GM10847 (cell line): ENCODE measurements around the gene SECISBP2.

Source experiments
- POLR2A ChIP-seq: IDR thresholded peaks from 2 replicates; pipeline ENCODE4 v1.6.1; 2011; ENCODE audit not compliant: insufficient read length; ENCODE audit errors: extremely low read depth

SECISBP2 gene

GRCh38 chr9:89304834-89305188 is 13.5 kb upstream of the SECISBP2 start:
- TF ChIP-seq POLR2A = no peak

GRCh38 chr9:89305868-89306267 is 12.4 kb upstream of the SECISBP2 start:
- no peak for TF ChIP-seq POLR2A

GRCh38 chr9:89309166-89309565 is 9.1 kb upstream of the SECISBP2 start:
- TF ChIP-seq POLR2A = no peak

DNA sequence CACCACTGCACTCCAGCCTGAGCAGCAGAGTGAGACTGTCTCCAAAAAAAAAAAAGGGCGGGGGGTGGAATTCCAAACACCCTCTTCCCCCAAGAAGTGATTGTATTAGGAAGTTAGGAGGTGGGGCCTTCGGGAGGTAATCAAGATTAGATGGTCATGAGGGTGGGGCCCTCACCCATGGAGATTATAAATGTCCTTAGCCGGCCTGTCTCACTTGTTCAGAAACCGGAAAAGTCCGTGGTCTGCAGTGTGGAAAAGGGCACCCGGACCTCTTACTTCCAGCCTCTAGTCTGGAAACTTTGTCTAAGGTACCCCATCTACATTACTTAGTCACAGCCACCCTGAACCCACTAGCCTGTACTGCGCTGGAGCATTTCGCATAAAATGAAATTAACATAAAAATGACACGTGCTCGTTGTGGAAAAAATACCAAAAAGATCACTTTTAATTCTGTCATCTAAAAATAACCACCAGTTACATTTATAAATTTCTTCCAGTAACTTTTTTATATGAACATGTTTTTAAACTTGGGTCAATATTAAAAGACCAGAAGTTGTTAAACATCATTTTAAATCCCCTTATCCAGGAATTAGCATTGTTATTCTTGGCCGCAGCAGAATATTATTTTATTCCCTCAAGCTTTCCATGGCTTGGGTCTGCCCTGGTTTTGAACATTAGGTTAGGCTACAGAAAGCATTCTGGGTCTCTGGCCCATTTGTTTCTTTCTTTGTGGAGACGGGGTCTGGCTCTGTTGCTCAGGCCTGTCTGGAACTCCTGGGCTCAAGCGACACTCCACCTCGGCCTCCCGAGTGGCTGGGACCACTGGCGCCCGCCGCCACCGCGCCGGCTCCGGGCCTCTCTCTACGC is 8.5 kb upstream of the SECISBP2 start:
- no peak for TF ChIP-seq POLR2A

DNA sequence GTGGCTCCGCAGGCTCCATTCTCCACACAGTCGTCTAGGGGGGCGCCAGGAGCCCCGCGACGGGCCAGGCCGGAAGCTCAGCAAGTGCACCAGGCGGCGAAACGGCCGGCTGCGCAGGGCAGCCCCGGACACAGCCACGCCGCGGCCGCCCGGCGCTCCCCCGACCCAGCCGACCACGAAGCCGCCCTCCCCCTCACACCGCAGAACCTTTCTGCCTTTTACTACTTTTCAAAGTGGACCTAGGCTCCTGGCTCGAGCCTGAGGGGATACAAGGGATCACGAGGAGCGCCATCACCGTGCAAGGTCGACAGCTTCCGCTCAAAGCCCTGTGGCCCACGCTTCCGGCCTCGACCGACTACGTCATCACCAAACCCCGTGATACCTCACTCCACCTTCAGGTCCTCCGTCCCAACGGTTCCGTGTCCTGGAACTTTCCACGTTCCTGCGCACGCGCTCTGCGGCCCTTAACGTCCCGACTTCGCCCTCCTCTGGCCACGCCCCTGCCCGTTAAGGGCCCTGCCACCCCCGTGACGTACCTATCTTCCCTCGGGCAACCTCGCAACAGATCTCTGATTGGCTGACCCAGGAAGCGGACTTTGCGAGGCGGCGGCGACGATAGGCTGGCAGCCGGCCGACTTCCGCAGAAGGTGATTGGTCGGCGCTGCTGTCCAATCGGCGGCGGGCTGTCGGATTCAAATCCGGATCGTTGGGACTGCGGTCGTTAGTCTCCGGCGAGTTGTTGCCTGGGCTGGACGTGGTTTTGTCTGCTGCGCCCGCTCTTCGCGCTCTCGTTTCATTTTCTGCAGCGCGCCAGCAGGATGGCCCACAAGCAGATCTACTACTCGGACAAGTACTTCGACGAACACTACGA is 7.6 kb upstream of the SECISBP2 start, which contains the start of gene CKS2:
Gene CKS2 (plus strand): TSS at position 721 of the 871 bp plus-strand sequence. CDS start 98 bp downstream, at position 819.
- peak; percentile 99 for TF ChIP-seq POLR2A

- no peak for TF ChIP-seq POLR2A
Observed at GRCh38 chr9:89311346-89312221, 6.7 kb upstream of the SECISBP2 start.

DNA sequence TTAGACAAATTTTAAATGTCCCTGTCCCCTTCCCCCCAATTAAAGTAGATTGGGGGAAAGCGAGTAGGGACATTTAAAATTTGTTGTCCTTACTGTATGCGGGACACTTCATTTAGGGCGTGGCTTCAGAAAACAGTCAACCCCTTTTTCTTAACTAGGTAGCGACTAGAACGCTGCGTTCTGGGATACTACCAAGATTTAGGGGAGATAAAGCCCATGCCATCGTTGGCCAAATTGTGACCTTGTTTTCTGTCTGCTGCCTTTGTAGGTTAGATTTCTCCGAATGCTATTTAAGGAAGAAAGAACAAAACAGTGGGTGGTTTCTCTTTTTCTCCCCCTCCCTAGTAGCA is 6.1 kb upstream of the SECISBP2 start:
- no peak for TF ChIP-seq POLR2A

DNA sequence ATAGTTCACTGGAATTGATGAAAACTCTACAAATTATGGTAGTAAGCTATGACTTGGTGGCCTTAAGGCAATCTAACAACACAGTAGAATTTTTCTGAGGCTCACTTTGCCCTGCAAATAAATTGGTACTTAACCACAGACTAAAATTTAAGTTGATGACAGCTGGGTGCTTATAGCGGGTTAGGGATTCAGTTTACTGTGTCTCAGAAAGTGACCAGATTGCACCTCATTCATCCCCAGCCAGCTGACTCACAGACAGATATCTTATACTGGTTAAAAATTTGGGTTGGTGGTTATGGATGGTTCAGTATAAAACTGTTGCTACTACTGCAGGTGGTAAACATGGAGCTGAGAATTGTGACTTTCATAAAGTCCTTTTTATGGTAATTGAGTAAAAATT is 4.5 kb upstream of the SECISBP2 start:
- TF ChIP-seq POLR2A = no peak

GRCh38 chr9:89314955-89315354 is 3.3 kb upstream of the SECISBP2 start:
- no peak for TF ChIP-seq POLR2A

DNA sequence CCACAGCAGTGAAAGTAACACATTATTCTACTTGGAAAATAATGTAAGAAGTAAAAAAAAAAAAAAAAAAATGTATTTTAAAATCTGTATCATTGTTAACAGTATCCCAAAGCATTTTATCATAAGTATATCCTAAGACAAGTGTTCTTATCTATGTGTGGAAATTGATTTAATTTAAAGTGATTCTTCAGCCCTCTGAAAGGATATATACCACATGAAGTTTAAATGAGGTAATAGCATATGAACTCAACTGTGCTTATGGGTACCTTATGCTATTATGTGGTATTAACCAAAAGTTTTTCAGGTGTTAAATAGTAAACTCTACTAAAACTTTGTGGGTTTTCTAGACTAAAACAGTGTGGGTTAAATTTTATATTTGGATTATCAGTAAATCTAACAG is 2.8 kb upstream of the SECISBP2 start:
- TF ChIP-seq POLR2A = no peak

- no peak for TF ChIP-seq POLR2A
Observed at GRCh38 chr9:89317282-89317681, 1.0 kb upstream of the SECISBP2 start.

GRCh38 chr9:89319015-89319905 is 960 bp downstream of the SECISBP2 start:
- TF ChIP-seq POLR2A = no peak

DNA sequence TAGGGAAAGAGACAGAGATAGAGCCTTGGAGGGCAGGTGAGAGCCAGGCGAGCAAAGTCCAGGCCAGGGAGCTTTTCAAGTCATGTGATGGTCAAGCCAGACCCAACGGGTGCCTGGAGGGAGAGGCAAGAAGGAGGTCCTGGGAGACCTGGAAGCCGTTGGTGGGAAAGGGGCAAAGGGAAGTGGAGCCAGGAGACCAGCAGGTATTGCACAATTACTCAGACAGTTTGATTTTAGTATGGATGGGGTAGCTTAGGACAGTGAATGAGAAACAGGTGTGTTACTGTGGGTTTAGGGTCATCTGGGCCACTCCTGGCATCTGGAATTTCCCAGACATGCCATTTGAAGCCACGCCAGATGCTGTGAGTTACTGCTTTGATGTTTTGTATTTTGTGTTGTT is 5.1 kb downstream of the SECISBP2 start:
- TF ChIP-seq POLR2A = no peak

DNA sequence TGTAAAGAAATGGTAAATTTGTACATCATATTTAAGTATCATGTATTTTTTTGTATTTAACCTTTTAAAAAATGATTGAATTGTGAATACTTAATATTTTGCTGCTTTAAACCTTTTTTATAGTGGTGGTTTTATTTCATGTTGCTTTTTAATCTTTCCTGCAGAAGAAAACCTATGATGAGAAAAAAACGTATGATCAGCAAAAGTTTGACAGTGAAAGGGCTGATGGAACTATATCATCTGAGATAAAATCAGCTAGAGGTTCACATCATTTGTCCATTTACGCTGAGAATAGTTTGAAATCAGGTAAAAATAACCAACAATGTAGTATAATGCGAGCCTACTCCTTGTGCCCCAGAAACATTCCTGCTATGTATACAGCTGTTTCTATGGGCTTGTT is 7.4 kb downstream of the SECISBP2 start:
- TF ChIP-seq POLR2A = no peak
